GM19240 (cell line): ENCODE results near the gene DHX15.

Source experiments
- DNase-seq: peaks from one replicate; pipeline ENCODE4 v3.0.0; 2011; ENCODE audit warnings: low spot score; ENCODE audit not compliant: insufficient read length

The DHX15 gene

GRCh38 chr4:24583451-24584210 lies 723 bp downstream of the DHX15 start:
- DNase-seq, result no peak

- DNase-seq, result no peak
Measured at GRCh38 chr4:24582235-24582832, 2.0 kb downstream of the DHX15 start.

- DNase-seq, result no peak
Measured at GRCh38 chr4:24578364-24578763, 6.0 kb downstream of the DHX15 start.

- no peak for DNase-seq
Measured at GRCh38 chr4:24576276-24576675, 8.1 kb downstream of the DHX15 start.

- DNase-seq, result no peak
Measured at GRCh38 chr4:24574236-24574635, 10.1 kb downstream of the DHX15 start.

GRCh38 chr4:24573582-24573981 lies 10.8 kb downstream of the DHX15 start:
- no peak for DNase-seq

- no peak for DNase-seq
Measured at GRCh38 chr4:24570574-24571236, 13.6 kb downstream of the DHX15 start.

- DNase-seq, result no peak
Measured at GRCh38 chr4:24570172-24570571, 14.2 kb downstream of the DHX15 start.

GRCh38 chr4:24569662-24570061 lies 14.7 kb downstream of the DHX15 start:
- no peak for DNase-seq

GRCh38 chr4:24568425-24568824 lies 15.9 kb downstream of the DHX15 start:
- no peak for DNase-seq

GRCh38 chr4:24565054-24565453 lies 19.3 kb downstream of the DHX15 start:
- no peak for DNase-seq

- no peak for DNase-seq
Measured at GRCh38 chr4:24564488-24564887, 19.9 kb downstream of the DHX15 start.

- no peak for DNase-seq
Measured at GRCh38 chr4:24561438-24562139, 22.8 kb downstream of the DHX15 start.

- DNase-seq, result no peak
Measured at GRCh38 chr4:24560868-24561368, 23.4 kb downstream of the DHX15 start.

GRCh38 chr4:24559889-24560288 lies 24.5 kb downstream of the DHX15 start:
- DNase-seq, result no peak

- DNase-seq, result no peak
Measured at GRCh38 chr4:24559032-24559821, 25.1 kb downstream of the DHX15 start.

GRCh38 chr4:24557026-24558025 lies 27.0 kb downstream of the DHX15 start:
- DNase-seq, result no peak

- DNase-seq, result no peak
Measured at GRCh38 chr4:24551492-24552289, 32.7 kb downstream of the DHX15 start.
